Skeletal muscle satellite cell (primary cell): Measurements from ENCODE around the gene NTRK1.

Experiments
- H3K27me3 ChIP-seq: 2 replicates; pipeline ENCODE4 v1.7.0; 2013; ENCODE audit warnings: low read length; ENCODE audit not compliant: control insufficient read depth, insufficient read depth
- H3K36me3 ChIP-seq: 2 replicates; pipeline ENCODE4 v1.7.0; 2013; ENCODE audit warnings: mild to moderate bottlenecking, control low read depth, low read length; ENCODE audit not compliant: insufficient read depth
- H3K4me1 ChIP-seq: 2 replicates; pipeline ENCODE4 v1.7.0; 2013; ENCODE audit warnings: low read length; ENCODE audit not compliant: control insufficient read depth, insufficient read depth
- H3K4me2 ChIP-seq: 2 replicates; pipeline ENCODE4 v1.7.0; 2013; ENCODE audit warnings: mild to moderate bottlenecking, low read length
- H3K4me3 ChIP-seq: 2 replicates; pipeline ENCODE4 v1.7.0; 2013; ENCODE audit warnings: low read length
- H3K9ac ChIP-seq: 2 replicates; pipeline ENCODE4 v1.7.0; 2013; ENCODE audit warnings: mild to moderate bottlenecking, low read depth, low read length, moderate library complexity
- H3K9me3 ChIP-seq: replicated peaks from 2 replicates; pipeline ENCODE4 v1.7.0; 2013; ENCODE audit warnings: mild to moderate bottlenecking, control low read depth, low read length

Gene NTRK1

DNA sequence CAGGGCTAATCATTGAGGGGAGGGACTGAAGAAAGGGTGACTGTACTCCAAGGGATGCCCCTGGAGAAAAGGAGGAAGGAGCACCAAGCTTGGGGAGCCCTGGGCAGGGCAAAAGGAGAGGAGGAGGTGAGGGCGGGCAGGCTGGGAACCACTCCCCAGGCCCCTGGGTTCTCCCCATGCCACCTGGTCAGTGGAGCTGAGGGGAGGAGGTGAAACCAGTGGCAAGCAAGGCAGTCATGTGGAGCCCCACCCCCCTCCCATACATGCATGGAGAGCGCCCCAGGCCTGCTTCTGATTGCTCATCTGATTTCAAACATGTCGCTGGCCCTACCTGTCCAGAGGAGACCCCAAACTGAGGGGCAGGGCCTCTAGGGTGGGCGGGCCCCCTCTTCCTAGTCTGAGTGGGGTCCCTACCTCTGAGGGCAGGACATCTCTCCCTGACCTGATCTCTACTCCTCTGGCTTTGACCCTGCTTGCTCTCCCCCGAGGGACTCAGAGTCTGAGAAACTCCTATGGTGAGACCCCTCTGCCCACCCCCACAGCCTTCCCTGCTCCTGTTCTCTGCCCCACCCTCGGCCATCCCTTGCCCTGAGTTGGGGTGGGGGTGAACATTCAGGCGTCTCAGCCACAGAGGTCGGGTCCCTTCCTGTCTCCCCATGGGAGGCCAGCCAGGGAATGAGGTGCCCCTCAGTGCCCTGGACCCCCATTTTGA is 20.3 kb upstream of the NTRK1 start:
- no peak overlapping the region for H3K4me2 ChIP-seq
- H3K9me3 ChIP-seq: no peaks in the 10 kb centered on the region
- no peaks in the 10 kb centered on the region for H3K36me3 ChIP-seq
- H3K4me3 ChIP-seq: no peak overlapping the region
- no peaks in the 10 kb centered on the region for H3K4me1 ChIP-seq
- H3K9ac ChIP-seq: no peak overlapping the region
- peaks cover 86% of the 10 kb centered on the region for H3K27me3 ChIP-seq

DNA sequence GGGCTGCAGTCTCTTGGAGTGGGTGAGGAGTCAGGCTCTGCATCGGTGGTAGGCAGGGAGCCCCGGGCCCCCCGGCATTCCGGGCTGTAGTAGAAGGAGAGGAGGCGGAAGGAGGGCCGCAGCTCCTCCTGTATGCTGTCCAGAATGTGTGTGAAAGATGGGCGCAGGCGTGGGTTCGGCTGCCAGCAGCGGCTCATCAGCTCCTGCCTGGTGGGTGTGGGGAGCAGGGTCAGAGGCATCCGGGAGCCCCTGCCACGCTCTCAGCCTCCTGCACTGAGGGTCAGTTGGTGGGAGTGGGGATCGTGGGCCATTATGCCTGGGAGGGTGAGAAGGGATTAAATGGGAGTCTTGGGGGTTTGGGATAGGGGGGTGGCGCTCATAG is 19.8 kb upstream of the NTRK1 start:
- H3K27me3 ChIP-seq: peaks cover 86% of the 10 kb centered on the region
- no peaks in the 10 kb centered on the region for H3K36me3 ChIP-seq
- H3K9ac ChIP-seq: no peak overlapping the region
- H3K4me1 ChIP-seq: no peaks in the 10 kb centered on the region
- no peaks in the 10 kb centered on the region for H3K9me3 ChIP-seq
- H3K4me3 ChIP-seq: no peak overlapping the region
- H3K4me2 ChIP-seq: no peak overlapping the region

DNA sequence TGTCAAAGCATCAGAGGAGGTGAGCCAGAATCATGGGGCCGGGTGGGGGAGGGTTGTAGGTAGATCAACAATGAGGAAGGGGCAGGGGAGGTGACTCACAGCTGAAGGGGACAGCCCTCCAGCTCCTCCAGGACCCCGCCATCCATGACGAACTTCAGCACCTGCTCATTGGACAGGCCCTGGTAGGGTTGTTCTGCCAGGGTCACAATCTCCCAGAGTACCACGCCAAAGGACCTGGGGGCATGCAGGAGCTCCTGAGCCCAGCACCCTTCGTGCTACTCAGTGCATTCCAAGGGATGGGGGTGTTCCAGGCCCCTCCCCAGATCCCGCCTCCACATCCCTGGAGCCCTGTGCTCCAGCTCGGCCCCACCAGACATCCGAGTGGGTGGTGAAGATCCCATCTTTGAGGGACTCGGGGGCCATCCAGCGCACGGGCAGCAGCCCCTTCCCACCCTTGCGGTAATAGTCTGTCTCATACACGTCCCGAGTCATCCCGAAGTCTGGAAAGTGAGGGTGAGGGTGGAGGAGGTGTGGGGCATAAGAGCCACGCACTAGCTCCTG is 19.3 kb upstream of the NTRK1 start:
- Histone ChIP-seq H3K27me3 (peaks cover 86% of the 10 kb centered on the region), H3K4me1 (no peaks in the 10 kb centered on the region), H3K36me3 (no peaks in the 10 kb centered on the region), H3K4me2 (no peak overlapping the region), H3K9me3 (no peaks in the 10 kb centered on the region), H3K4me3 (no peak overlapping the region), H3K9ac (no peak overlapping the region)

DNA sequence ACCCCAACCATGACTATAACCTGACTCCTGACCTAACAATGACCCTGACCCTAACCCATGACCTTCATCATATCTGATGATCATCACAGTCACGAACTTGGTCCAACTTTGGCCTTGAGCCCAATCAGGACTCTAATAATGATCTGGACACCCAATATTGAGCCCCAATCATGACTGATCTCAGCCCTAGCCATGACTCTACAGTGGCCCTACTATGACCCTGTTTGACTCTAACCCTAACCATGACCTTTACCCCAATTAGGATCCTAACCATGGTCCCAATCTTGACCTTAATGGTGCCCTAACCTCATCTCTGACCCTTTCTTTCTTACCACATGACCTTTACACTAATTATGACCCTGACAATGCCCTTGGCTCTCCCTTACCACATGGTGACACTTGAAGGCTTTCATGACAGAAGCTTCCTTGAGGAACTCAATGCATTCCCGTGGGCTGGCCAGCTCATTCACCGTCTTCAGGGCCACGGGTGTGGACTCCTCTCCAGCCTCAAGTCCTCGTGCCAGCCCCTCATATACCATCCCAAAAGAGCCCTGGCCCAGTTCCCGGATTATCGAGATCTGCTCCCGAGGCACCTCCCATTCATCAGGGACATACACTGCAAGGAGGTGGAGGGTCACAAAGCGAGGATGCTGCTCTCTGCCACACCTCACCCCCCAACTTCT is 17.9 kb upstream of the NTRK1 start:
- H3K27me3 ChIP-seq: peaks cover 86% of the 10 kb centered on the region

DNA sequence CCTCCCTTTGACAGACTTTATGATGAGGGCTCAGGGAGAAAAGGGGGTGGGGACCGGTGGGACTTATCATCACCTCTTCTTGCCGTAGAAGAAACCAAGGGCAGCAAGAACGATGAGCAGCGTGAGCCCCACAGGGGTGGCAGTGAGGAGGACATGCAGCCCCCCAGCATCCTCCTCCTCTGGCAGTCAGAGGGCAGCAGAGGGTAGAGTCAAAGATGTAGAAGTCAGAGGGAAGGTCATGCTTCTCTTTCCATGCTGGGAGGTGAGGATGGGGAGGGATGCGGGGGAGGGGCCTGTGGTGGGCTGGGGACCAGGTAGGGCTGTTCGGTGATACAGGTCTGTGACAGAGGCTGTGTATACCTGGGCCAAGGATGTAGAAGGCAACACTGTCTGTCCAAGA is 16.6 kb upstream of the NTRK1 start:
- Histone ChIP-seq H3K9me3 (no peaks in the 10 kb centered on the region), H3K4me1 (no peaks in the 10 kb centered on the region), H3K36me3 (no peaks in the 10 kb centered on the region), H3K4me3 (no peak overlapping the region), H3K9ac (no peak overlapping the region), H3K27me3 (peaks cover 84% of the 10 kb centered on the region), H3K4me2 (no peak overlapping the region)

More for the DNA sequence above, 17.9 kb upstream of the NTRK1 start:
- H3K4me3 ChIP-seq: no peak overlapping the region
- H3K36me3 ChIP-seq: no peaks in the 10 kb centered on the region
- H3K9me3 ChIP-seq: no peaks in the 10 kb centered on the region
- H3K9ac ChIP-seq: no peak overlapping the region
- H3K4me1 ChIP-seq: no peaks in the 10 kb centered on the region
- H3K4me2 ChIP-seq: no peak overlapping the region

DNA sequence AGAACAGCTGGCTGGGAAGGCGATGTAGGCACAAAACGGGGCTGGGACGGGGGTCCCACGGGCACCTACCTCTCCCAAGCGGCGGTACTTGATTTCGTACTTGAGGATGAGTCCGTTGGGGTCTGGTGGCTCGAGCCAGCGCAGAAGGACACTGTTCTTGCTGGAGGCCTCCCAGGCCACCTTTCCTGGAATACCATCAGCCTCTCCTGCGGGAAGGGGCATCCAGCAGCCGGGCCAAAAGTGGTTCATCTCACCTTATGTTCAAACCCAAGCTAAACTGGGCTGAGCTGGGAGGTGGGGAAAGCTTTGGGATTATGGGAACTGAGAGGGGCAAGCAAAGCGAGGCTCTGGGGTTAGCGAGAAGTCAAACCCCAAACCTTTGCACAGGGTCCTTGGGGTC is 16.0 kb upstream of the NTRK1 start:
- Histone ChIP-seq H3K27me3 (peaks cover 81% of the 10 kb centered on the region), H3K4me1 (no peaks in the 10 kb centered on the region), H3K36me3 (no peaks in the 10 kb centered on the region), H3K4me3 (no peak overlapping the region), H3K4me2 (no peak overlapping the region), H3K9ac (no peak overlapping the region), H3K9me3 (no peaks in the 10 kb centered on the region)

DNA sequence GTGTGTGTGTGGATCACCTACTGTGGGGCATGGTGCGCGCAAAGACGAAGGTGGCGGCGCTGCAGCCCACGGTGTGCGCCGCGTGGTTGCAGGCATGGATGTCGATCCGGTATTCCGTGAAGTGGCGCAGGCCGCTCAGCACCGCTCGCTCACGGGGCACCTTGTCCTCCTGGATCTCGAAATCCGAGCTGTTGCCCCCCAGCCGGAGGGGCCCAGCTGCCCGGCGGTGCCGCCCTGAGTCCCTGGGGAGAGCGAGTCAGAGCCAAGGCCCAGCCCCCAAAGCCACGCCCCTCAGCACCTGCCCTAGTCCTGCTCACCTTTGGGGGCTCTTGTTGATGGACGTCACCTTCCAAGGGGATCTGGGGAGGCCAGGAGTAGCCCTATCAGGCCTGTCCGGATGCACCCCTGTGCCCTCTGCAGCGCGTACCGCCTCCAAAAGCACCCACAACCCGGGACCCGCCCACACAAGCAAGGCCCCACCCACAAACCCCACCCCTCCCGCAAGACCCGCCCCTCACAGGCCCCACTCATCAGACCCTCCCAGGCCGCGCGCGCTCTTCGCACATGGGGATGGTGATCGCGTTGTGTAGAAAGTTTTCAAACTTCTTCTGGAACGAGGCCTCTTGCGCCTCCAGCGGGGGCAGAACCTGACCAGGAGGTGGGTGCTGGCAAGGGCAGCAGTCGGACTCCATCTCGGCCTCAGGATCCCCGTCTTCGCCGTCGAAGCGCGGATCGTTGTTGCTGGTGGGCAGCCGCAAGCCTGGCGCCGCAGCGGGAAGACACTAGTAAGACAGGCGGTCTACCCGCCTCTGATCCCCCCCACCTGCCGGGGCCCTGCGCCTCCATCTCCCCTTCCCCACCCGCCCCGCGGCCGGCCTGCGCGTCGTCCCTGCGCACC is 15.4 kb upstream of the NTRK1 start:
- H3K36me3 ChIP-seq: no peaks in the 10 kb centered on the region
- H3K9ac ChIP-seq: no peak overlapping the region
- H3K4me2 ChIP-seq: no peak overlapping the region
- H3K4me3 ChIP-seq: no peak overlapping the region
- H3K27me3 ChIP-seq: peaks cover 78% of the 10 kb centered on the region
- H3K9me3 ChIP-seq: no peaks in the 10 kb centered on the region
- no peaks in the 10 kb centered on the region for H3K4me1 ChIP-seq

- no peak overlapping the region for H3K4me3 ChIP-seq
Observed at GRCh38 chr1:156845953-156846545, 14.6 kb upstream of the NTRK1 start.

GRCh38 chr1:156846643-156847042 is 14.0 kb upstream of the NTRK1 start:
- no peaks in the 10 kb centered on the region for H3K36me3 ChIP-seq
- H3K4me1 ChIP-seq: no peaks in the 10 kb centered on the region
- no peak overlapping the region for H3K4me3 ChIP-seq
- peaks cover 77% of the 10 kb centered on the region for H3K27me3 ChIP-seq
- no peaks in the 10 kb centered on the region for H3K9me3 ChIP-seq
- no peak overlapping the region for H3K9ac ChIP-seq
- H3K4me2 ChIP-seq: no peak overlapping the region

More at GRCh38 chr1:156845953-156846545, 14.6 kb upstream of the NTRK1 start:
- Histone ChIP-seq H3K9me3 (no peaks in the 10 kb centered on the region), H3K27me3 (peaks cover 75% of the 10 kb centered on the region), H3K36me3 (no peaks in the 10 kb centered on the region), H3K4me1 (no peaks in the 10 kb centered on the region), H3K4me2 (no peak overlapping the region), H3K9ac (no peak overlapping the region)

GRCh38 chr1:156847591-156848460 is 12.8 kb upstream of the NTRK1 start:
- Histone ChIP-seq H3K36me3 (no peaks in the 10 kb centered on the region), H3K4me2 (no peak overlapping the region), H3K4me3 (no peak overlapping the region), H3K9ac (no peak overlapping the region), H3K4me1 (peaks cover 4% of the 10 kb centered on the region), H3K9me3 (no peaks in the 10 kb centered on the region), H3K27me3 (peaks cover 74% of the 10 kb centered on the region)
